ENCODE measurements around the gene CFAP157. TPM values are rescaled to one million over a fixed set of nuclear protein-coding genes. Genes with fewer than 3 reads are reported as not detected.

CFAP157 gene
- total RNA-seq, 4 donors from 2014 or later: 0.90 to 1.2 TPM; not detected in 2

DNA sequence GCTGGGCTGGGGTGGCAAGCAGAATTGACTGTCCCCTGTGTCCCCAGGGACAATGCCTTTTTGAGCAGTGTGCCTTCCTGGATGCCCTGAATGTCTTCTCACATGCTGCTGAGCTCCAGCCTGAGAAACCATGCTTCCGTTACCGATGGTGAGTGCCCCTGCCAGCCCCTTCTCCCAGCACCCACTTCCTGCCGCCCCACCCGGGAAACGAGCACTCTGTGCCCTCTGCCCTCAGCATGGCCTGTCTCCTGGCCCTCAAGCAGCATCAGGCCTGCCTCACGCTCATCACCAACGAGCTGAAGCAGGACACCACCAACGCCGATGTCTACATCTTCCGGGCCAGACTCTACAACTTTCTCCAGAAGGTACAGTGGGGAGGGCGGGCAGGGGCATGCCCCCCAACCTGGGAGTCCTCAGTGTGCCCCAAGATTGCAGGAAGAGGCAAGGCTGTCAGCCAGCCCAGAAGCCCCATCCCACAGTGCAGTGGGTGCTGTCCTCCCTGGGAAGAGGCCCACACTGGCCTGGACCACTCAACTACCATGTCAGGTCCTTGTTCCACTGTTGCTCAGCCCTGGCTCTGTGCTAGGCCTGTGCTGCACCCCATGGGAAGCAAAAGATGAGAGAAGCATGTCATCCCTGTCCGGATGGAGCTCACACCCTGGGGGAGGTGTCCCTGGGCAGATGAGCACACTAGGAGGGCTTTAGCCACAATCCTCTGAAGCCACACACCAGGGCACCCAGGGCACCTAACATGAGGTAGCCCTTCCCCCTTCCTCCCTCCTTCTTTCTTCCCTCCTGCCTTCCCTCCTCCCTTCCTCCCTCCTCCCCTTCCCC is 13.5 kb downstream of the CFAP157 start:
- Histone ChIP-seq H3K27ac (no peak overlapping the region), H3K4me1 (peaks cover 0 to 18% (median 5%) of the 10 kb centered on the region in 4 donors), H3K9me3 (no peaks in the 10 kb centered on the region), H3K36me3 (no peaks in the 10 kb centered on the region), H3K4me3 (no peak overlapping the region), H3K27me3 (peaks cover 0 to 9% of the 10 kb centered on the region in 2 donors)
- TF ChIP-seq, protein P1, sequence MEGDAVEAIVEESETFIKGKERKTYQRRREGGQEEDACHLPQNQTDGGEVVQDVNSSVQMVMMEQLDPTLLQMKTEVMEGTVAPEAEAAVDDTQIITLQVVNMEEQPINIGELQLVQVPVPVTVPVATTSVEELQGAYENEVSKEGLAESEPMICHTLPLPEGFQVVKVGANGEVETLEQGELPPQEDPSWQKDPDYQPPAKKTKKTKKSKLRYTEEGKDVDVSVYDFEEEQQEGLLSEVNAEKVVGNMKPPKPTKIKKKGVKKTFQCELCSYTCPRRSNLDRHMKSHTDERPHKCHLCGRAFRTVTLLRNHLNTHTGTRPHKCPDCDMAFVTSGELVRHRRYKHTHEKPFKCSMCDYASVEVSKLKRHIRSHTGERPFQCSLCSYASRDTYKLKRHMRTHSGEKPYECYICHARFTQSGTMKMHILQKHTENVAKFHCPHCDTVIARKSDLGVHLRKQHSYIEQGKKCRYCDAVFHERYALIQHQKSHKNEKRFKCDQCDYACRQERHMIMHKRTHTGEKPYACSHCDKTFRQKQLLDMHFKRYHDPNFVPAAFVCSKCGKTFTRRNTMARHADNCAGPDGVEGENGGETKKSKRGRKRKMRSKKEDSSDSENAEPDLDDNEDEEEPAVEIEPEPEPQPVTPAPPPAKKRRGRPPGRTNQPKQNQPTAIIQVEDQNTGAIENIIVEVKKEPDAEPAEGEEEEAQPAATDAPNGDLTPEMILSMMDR (IDR thresholded peaks at IDR 0.05): no peak
- TF ChIP-seq EP300 (IDR thresholded peaks at IDR 0.05): no peak
- no peak for TF ChIP-seq POLR2A (IDR thresholded peaks at IDR 0.05)
- no peak for DNase-seq (ENCODE audit: low spot score in 2 of 2)
- 71 to 74% methylated on average over 11 to 12 of the region's 12 CpGs for WGBS, 2 donors

GRCh38 chr9:127720865-127721227 is 14.1 kb downstream of the CFAP157 start:
- peaks cover 0 to 9% of the 10 kb centered on the region in 2 donors for H3K27me3 ChIP-seq
- H3K4me1 ChIP-seq: peaks cover 0 to 18% (median 5%) of the 10 kb centered on the region in 4 donors
- DNase-seq (ENCODE audit: low spot score in 2 of 2): no peak
- TF ChIP-seq EP300 (IDR thresholded peaks at IDR 0.05): no peak
- TF ChIP-seq, protein P1 (IDR thresholded peaks at IDR 0.05): no peak
- TF ChIP-seq POLR2A (IDR thresholded peaks at IDR 0.05): no peak
- no peak overlapping the region for H3K27ac ChIP-seq
- no peaks in the 10 kb centered on the region for H3K36me3 ChIP-seq
- H3K9me3 ChIP-seq: no peaks in the 10 kb centered on the region
- H3K4me3 ChIP-seq: no peak overlapping the region

DNA sequence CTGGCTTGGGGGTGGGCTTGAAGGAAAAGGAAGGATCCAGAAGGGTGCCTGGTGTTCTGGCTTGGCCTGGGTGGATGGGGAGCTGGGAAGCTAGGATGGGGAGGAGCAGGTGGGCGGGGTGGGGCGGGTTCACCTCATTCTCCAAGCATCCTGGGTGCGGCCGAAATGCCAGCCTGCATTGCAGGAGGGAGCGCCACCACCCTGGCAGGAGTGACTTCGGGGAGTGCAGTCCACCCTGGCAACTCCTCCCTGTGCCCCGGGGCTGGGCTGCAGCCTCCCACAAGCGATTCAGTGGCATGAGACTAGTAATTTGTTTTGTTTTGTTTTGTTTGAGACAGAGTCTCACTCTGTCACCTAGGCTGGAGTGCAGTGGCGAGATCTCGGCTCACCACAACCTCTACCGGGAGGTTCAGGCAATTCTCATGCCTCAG is 14.6 kb downstream of the CFAP157 start:
- WGBS, 2 donors: 51 to 61% methylated on average over 10 to 11 of the region's 11 CpGs
- H3K36me3 ChIP-seq: no peaks in the 10 kb centered on the region

GRCh38 chr9:127722055-127722745 is 15.4 kb downstream of the CFAP157 start:
- TF ChIP-seq, protein P1 (IDR thresholded peaks at IDR 0.05): no peak
- TF ChIP-seq POLR2A (IDR thresholded peaks at IDR 0.05): no peak
- no peak for TF ChIP-seq EP300 (IDR thresholded peaks at IDR 0.05)
- Histone ChIP-seq H3K4me3 (no peak overlapping the region), H3K36me3 (no peaks in the 10 kb centered on the region), H3K27me3 (peaks cover 0 to 9% of the 10 kb centered on the region in 2 donors), H3K4me1 (peaks cover 0 to 11% (median 0%) of the 10 kb centered on the region in 4 donors), H3K9me3 (no peaks in the 10 kb centered on the region), H3K27ac (no peak overlapping the region)
- DNase-seq (ENCODE audit: low spot score in 2 of 2): no peak
- 73 to 79% methylated on average over 12 of the region's 12 CpGs for WGBS, 2 donors

More for the DNA sequence above, 14.6 kb downstream of the CFAP157 start:
- TF ChIP-seq EP300 (IDR thresholded peaks at IDR 0.05) (no peak), POLR2A (IDR thresholded peaks at IDR 0.05) (no peak)
- TF ChIP-seq, protein P1 (IDR thresholded peaks at IDR 0.05): no peak
- DNase-seq (ENCODE audit: low spot score in 2 of 2): no peak
- Histone ChIP-seq H3K4me1 (peaks cover 0 to 12% (median under 1%) of the 10 kb centered on the region in 4 donors), H3K27ac (no peak overlapping the region), H3K9me3 (no peaks in the 10 kb centered on the region), H3K27me3 (peaks cover 0 to 9% of the 10 kb centered on the region in 2 donors), H3K4me3 (no peak overlapping the region)

GRCh38 chr9:127723013-127723412 is 16.2 kb downstream of the CFAP157 start:
- TF ChIP-seq, protein P1 (IDR thresholded peaks at IDR 0.05): no peak
- TF ChIP-seq EP300 (IDR thresholded peaks at IDR 0.05) (no peak), POLR2A (IDR thresholded peaks at IDR 0.05) (no peak)
- 92 to 95% methylated on average over 6 to 13 of the region's 13 CpGs for WGBS, 2 donors

More at GRCh38 chr9:127723013-127723412, 16.2 kb downstream of the CFAP157 start:
- H3K27me3 ChIP-seq: peaks cover 0 to 9% of the 10 kb centered on the region in 2 donors
- no peak for DNase-seq (ENCODE audit: low spot score in 2 of 2)
- H3K4me1 ChIP-seq: peaks cover 0 to 11% (median 0%) of the 10 kb centered on the region in 4 donors
- no peak overlapping the region for H3K4me3 ChIP-seq
- H3K9me3 ChIP-seq: no peaks in the 10 kb centered on the region
- H3K36me3 ChIP-seq: no peaks in the 10 kb centered on the region
- H3K27ac ChIP-seq: no peak overlapping the region
